Ovary (tissue), 9 donors: ENCODE results near the gene ANKRD53. TPM values are rescaled to one million over a fixed set of nuclear protein-coding genes. Genes with fewer than 3 reads are reported as not detected.

Source experiments
- DNase-seq, 5 donors: peaks; one replicate each; pipeline ENCODE4 v3.0.0-alpha.2; 2019 to 2020
- H3K27ac ChIP-seq, 2 donors: fragments of 200-600 bp; one replicate each; pipeline versions ENCODE4 v1.5.1 to v1.8.0; 2019 to 2022
- H3K27me3 ChIP-seq: fragments of 200-600 bp; one replicate; pipeline ENCODE4 v1.8.0; 2022
- H3K36me3 ChIP-seq: fragments of 200-600 bp; sonication (generic); one replicate; pipeline ENCODE4 v1.5.1; 2019
- H3K4me1 ChIP-seq: one replicate; pipeline ENCODE4 v1.8.1; 2013; ENCODE audit warnings: mild to moderate bottlenecking, moderate library complexity; ENCODE audit not compliant: insufficient read depth
- H3K4me3 ChIP-seq: fragments of 200-600 bp; sonication (generic); one replicate; pipeline ENCODE4 v1.5.1; 2017
- H3K9me3 ChIP-seq, 2 donors: fragments of 200-600 bp in 1 of 2; sonication (generic) in 1 of 2; one replicate each; pipeline versions ENCODE4 v1.5.1 to v1.8.1; 2013 to 2019; ENCODE audit warnings: mild to moderate bottlenecking in 1 of 2, moderate library complexity in 1 of 2
- CTCF ChIP-seq, 3 donors: fragments of 450-650 bp in 2 of 3; fragments of 200-600 bp in 1 of 3; IDR thresholded peaks; one replicate each; pipeline versions ENCODE4 v1.5.1 to v1.8.0; 2016 to 2022; ENCODE audit warnings: antibody characterized with exemption in 3 of 3, mild to moderate bottlenecking in 1 of 3
- EP300 ChIP-seq: sonication (generic); formaldehyde crosslinking; IDR thresholded peaks from one replicate; pipeline ENCODE4 v1.6.1; 2017; ENCODE audit warnings: antibody characterized with exemption
- POLR2A ChIP-seq: fragments of 450-650 bp; IDR thresholded peaks from one replicate; pipeline ENCODE4 v1.6.1; 2017; ENCODE audit warnings: antibody characterized with exemption, mild to moderate bottlenecking, moderate library complexity
- WGBS, 3 donors: extraction: QIAGEN DNeasy Blood & Tissue Kit in 1 of 3; methylation state at CpG; one replicate each; pipeline versions ENCODE4 v1.1.5 to v1.1.7; 2013 to 2017; 5-methylcytosine and 5-hydroxymethylcytosine counted together
- intact Hi-C, 4 donors: fragments of 100-400 bp; cut with DNase I; formaldehyde crosslinking; loops; one replicate each; pipeline versions ENCODE4 v1.11.0 to v1.15.1; 2022 to 2023
- polyA plus RNA-seq, 2 donors: library from polyadenylated mRNA; stranded (reverse); fragments of 200-250 nt in 1 of 2; fragments of 350-450 nt in 1 of 2; fragmentation: Illumina TruSeq in 1 of 2; extraction: RNeasy Lipid Tissue Mini Kit (QIAGEN cat#74804) in 1 of 2; gene quantifications; one replicate each; pipeline ENCODE4 v1.2.3, GENCODE V29; 2013 to 2014
- total RNA-seq, 7 donors: library from RNA; depleted of rRNA in 2 of 7; stranded (reverse); fragments of >200 nt in 2 of 7; fragmentation: NEBNext Ultra II Directional in 3 of 7; extraction: Animal tissue kit (Norgen Biotek cat#: 25700) in 3 of 7; gene quantifications; one replicate each; pipeline versions ENCODE4 v1.1.0 to v1.2.4, GENCODE V29; 2016 to 2023
- donor health status: DM: no; HTN: no; CAD: no; lungs with moderate emphysema.
- donor health status: DM: no; HTN: no; CAD: no.
- donor health status: Bipolar disorder and iron deficiency.
- donor health status: DM: yes; HTN: yes; CAD: no.
- donor health status: DM: no; HTN: no; CAD: no.
- donor health status: DM: yes; HTN: yes; CAD: no.

The ANKRD53 gene
- total and polyA plus RNA-seq, 9 donors = 2.0 to 8.3 (median 3.9) TPM

GRCh38 chr2:70932631-70933230 is 45.7 kb upstream of the ANKRD53 start:
- no peak for DNase-seq
- Histone ChIP-seq H3K27me3 (no peaks in the 10 kb centered on the region), H3K27ac (no peak overlapping the region), H3K9me3 (no peaks in the 10 kb centered on the region), H3K4me3 (no peak overlapping the region), H3K4me1 (no peaks in the 10 kb centered on the region), H3K36me3 (no peaks in the 10 kb centered on the region)
- WGBS, 3 donors = 82 to 88% (median 86%) methylated on average over 21 of the region's 21 CpGs
- intact Hi-C loops = no loop called here
- no peak for TF ChIP-seq EP300
- no peak for TF ChIP-seq CTCF (IDR thresholded peaks at IDR 0.05)
- TF ChIP-seq POLR2A = no peak

DNA sequence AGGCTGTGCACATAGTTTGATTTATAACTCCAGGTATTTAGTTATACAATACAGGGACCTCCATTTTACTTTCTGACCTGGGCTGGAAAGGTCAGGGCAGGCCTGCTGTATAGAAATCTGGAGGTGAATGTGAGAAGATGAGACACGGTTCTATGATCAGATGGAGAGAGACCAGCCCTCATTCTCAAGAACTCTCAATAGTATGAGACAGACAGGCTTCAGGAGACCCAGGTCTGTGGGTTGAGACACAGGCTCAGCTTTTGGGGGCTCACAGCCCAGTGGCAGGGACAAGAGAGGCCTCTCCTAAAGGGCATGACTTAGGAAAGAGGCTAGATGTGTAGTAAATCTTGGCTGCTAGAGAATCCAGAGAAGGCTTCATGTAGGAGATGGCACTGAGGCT is 43.4 kb upstream of the ANKRD53 start:
- no peak for TF ChIP-seq POLR2A
- no peak for TF ChIP-seq CTCF (IDR thresholded peaks at IDR 0.05)
- no peak for TF ChIP-seq EP300
- no peak for DNase-seq
- no peaks in the 10 kb centered on the region for H3K4me1 ChIP-seq
- no peak overlapping the region for H3K4me3 ChIP-seq
- H3K36me3 ChIP-seq = no peaks in the 10 kb centered on the region
- H3K27me3 ChIP-seq = no peaks in the 10 kb centered on the region
- intact Hi-C loops = no loop called here
- no peak overlapping the region for H3K27ac ChIP-seq
- no peaks in the 10 kb centered on the region for H3K9me3 ChIP-seq
- 79 to 90% (median 88%) methylated on average over 1 of the region's 1 CpG for WGBS, 3 donors

GRCh38 chr2:70935468-70936164 is 42.8 kb upstream of the ANKRD53 start, which contains the start of gene ATP6V1B1:
Gene ATP6V1B1 (plus strand): TSS chr2:70935900. CDS start chr2:70935955, 55 bp downstream.
- no peak for DNase-seq
- 50 to 61% (median 51%) methylated on average over 13 to 14 of the region's 14 CpGs for WGBS, 3 donors
- TF ChIP-seq CTCF (IDR thresholded peaks at IDR 0.05) (no peak), POLR2A (no peak), EP300 (no peak)
- Histone ChIP-seq H3K27me3 (no peaks in the 10 kb centered on the region), H3K4me1 (no peaks in the 10 kb centered on the region), H3K36me3 (no peaks in the 10 kb centered on the region), H3K27ac (no peak within 1 kb of the TSS), H3K4me3 (no peak within 1 kb of the TSS), H3K9me3 (no peaks in the 10 kb centered on the region)
- intact Hi-C loops = no loop called here

DNA sequence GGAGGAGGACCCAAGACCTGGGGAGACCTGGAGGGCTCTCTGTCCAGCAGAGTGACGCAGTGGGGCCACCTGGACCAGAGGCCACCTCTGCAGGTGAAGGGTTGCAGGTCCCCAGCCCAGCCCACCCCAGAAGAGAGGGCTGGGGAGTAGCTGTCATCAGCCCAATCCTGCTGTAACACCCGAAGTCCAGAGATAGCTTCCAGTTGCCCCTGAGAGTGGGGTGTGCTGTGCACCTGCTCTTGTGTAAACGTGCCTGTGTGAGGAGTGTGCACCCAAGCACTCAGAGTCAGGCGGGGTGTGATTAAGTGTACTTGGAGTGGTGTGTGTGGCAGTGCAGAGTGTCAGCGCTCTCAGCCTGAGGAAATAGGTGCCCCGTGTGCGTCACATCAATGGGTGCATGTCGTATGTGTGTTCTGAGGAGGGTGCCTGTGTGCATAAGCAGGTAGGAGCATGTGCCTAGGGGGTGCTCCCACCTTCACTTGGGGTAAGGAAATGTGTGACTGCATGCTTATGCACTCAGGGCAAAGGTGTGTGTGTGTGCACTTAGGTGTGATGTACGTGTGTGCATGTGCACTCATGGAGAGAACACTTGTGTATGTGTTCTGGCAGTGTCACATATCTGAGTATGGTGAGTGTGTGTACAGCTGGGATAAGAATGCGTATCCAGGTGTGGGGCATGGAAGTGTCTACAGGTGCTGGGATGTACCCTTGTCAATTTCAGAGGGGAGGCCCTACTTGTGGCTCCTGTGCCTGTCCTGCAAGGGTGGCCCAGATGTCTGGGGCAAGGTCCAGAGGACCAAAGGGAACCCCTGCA is 42.1 kb upstream of the ANKRD53 start:
- Histone ChIP-seq H3K9me3 (no peaks in the 10 kb centered on the region), H3K27ac (no peak overlapping the region), H3K4me3 (no peak overlapping the region), H3K4me1 (no peaks in the 10 kb centered on the region), H3K27me3 (no peaks in the 10 kb centered on the region), H3K36me3 (no peaks in the 10 kb centered on the region)
- no peak for DNase-seq
- WGBS, 3 donors = 74 to 76% (median 74%) methylated on average over 10 of the region's 10 CpGs
- TF ChIP-seq POLR2A (no peak), EP300 (no peak), CTCF (IDR thresholded peaks at IDR 0.05) (no peak)
- intact Hi-C loops = no loop called here
